ENCODE results near the gene PTPN22.

PTPN22 gene

DNA sequence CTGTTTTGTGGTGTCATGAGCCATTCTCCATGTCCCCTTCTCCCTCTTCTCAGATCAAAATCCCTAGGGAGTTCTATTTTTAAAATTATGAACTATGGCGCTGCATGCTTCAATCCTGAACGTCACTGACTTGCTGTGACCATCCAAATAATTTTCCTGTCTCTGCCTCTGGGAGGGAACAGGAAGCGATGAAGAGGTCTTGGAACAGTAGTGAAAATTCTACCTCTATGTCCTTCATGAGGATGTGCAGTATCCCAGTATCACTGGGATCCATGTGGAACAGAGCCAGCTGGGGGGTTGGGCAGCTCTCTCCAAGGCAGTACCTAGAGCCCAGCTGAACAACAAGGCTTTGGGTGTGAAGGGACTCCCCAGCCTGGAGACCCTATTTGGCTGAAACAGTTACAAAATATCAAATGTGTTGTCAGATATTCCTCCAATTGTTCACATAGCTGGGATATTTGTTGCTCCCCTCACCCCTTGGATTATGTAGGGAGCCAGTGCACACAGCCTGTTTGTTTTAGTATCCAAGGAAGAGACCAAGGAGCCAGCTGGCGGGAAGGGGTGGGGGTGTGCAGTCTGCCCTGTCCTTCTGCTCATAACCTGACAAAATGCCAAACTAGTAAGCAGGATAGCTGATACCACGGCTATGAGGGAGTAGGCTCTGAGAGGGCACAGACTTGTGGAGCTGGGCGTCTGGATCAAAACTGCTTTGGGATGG, 41.2 kb upstream of the PTPN22 start:
- TF ChIP-seq, protein P1, sequence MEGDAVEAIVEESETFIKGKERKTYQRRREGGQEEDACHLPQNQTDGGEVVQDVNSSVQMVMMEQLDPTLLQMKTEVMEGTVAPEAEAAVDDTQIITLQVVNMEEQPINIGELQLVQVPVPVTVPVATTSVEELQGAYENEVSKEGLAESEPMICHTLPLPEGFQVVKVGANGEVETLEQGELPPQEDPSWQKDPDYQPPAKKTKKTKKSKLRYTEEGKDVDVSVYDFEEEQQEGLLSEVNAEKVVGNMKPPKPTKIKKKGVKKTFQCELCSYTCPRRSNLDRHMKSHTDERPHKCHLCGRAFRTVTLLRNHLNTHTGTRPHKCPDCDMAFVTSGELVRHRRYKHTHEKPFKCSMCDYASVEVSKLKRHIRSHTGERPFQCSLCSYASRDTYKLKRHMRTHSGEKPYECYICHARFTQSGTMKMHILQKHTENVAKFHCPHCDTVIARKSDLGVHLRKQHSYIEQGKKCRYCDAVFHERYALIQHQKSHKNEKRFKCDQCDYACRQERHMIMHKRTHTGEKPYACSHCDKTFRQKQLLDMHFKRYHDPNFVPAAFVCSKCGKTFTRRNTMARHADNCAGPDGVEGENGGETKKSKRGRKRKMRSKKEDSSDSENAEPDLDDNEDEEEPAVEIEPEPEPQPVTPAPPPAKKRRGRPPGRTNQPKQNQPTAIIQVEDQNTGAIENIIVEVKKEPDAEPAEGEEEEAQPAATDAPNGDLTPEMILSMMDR (conservative IDR thresholded peaks at IDR 0.05; ENCODE audit: low read depth, low read length) = no peak
- peak; percentile 71 for DNase-seq (ENCODE audit: low read depth)
- H3K4me3 ChIP-seq (ENCODE audit: low read depth, low read length) = no peak overlapping the region

DNA sequence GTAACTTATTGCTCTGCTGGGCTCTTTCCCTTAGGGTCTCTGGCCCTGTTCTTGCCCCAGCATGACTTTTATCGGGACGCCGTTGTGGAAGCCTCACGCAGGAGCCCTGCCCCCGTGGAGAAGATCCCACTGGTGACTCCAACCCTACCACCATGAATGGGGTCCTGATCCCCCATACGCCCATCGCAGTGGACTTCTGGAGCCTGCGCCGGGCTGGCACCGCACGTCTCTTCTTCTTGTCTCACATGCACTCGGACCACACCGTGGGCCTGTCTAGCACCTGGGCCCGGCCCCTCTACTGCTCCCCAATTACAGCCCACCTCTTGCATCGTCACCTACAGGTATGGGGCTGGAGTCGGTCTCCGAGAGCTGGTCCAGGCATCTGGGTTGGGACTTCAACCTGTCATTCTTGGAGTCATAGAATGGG, 33.9 kb upstream of the PTPN22 start:
- TF ChIP-seq, protein P1 (conservative IDR thresholded peaks at IDR 0.05; ENCODE audit: low read depth, low read length) = no peak
- no peak for DNase-seq (ENCODE audit: low read depth)
- peak overlapping the region; percentile 73 for H3K4me3 ChIP-seq (ENCODE audit: low read depth, low read length)

DNA sequence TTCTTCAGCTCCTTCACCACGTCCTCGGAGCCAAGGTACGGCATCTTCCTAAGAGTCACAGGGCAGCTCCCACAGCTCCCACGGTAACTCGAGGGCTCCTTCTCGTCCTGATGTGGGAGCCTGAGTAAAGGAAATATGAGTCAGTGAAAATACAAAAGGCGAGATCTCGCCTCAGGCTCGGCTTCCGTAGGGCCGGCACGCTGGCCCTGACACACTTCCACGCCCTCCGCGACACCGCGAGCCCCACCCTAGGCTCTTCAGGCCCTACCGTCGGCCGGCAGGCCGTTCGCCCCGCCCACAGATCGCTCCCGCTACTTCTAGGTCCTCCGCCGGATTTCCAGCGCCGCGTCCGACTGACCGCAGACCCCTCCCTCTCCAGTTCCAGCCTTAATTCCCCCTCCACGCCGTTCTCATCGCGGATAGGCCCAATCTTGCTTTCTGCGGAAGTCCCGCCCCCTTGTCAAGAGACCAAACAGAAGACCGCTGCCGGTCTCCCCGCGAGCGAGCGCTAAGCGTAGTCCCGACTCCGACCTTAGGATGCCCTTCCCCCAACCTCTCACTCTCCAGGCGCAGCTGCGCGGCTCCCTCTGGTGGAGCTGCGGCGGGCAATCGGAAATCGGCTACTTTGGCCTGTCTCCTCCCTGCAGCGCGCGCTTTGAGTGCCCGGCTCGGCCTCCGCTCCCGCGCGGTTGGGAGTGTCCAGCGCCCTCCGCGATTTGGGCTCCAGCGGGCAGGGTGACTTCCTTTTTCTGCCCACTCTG, 33.3 kb upstream of the PTPN22 start, which contains the start of the genes AP4B1 and DCLRE1B:
Gene AP4B1, minus strand, starts transcription at position 126 of the 761 bp plus-strand sequence. Its CDS starts 82 bp downstream, at position 44.
Gene DCLRE1B, plus strand, starts transcription at position 653 of the 761 bp plus-strand sequence. CDS start 261 bp downstream, outside the sequence.
- TF ChIP-seq, protein P1 (conservative IDR thresholded peaks at IDR 0.05; ENCODE audit: low read depth, low read length) = peak; percentile 83
- DNase-seq (ENCODE audit: low read depth) = peak; percentile 100
- H3K4me3 ChIP-seq (ENCODE audit: low read depth, low read length) = peak within 1 kb of the TSS; percentile 73

DNA sequence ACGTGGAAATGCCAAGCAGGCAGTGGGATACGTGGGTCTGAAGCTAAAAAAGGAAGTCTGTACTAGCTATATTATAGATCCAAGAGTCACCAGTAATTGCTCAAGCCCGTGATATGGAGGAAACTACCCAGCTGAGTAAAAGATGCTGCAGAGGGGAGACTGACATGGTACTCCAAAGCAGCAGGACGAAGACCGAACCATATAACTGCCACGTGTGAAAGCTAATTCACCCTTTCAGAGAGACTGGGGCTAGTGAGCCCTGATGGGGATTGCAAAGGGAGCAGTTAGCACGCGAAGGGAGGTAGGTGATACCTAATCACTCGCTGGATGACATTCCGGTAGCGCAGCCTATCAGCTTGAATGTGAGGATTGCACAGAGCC, 32.8 kb upstream of the PTPN22 start:
- TF ChIP-seq, protein P1 (conservative IDR thresholded peaks at IDR 0.05; ENCODE audit: low read depth, low read length) = no peak
- no peak for DNase-seq (ENCODE audit: low read depth)

DNA sequence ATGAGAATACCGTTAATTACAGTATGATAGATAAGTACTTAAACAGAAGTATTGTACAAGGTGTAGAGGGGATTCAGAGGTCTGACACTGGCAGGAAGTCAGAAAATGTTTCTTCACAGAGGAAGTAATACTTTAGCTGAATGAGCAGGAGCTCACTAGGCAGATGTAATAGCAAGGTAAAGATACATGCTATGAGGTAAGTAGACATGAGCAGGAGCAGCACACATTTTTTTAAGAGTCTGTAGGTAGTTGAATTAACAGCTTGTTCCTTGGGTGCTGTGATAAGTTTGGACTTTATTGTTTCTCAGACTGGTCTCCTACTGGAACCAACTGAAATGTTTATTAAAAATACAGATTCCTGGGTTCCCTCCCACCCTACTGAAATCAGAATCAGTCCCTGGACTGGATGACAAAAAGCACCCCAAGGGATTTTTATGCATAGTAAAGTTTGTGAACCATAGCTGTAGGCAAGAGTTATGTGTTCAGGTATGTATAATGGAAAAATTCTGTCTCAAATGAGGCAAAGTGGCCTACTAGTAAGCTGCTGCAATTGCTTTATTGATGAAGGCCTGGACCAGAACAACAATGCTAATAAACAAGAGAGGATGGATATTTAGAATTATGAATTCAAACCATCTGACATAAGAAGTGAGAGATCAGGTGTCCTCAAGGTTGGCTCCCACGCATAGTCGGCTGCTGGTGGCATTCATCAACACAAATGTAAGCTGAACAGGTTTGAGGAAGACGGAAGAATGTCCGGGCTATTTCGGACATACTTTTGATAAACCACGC, 32.2 kb upstream of the PTPN22 start:
- DNase-seq (ENCODE audit: low read depth) = no peak
- H3K4me3 ChIP-seq (ENCODE audit: low read depth, low read length) = peak overlapping the region; percentile 73

More for the DNA sequence above, 32.8 kb upstream of the PTPN22 start:
- peak overlapping the region; percentile 73 for H3K4me3 ChIP-seq (ENCODE audit: low read depth, low read length)

DNA sequence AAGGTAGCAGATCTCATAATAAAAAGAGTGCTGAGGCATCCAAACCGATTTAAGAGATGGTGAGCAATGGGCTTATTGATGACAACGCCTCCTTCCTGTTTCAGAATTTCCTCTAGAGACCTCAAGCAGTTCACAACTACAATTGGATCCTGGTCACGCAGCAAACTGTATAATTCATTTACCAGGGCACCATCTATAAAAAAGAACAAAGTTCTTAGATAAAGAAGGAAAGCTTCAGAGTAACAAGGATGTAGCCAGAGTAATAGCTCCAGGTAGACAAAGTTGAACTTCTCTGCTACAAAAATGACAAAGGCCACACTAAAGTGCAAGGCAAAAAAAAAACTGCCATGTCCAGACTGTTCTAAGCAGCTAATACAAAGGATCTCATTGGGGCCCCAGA, 29.7 kb upstream of the PTPN22 start:
- TF ChIP-seq, protein P1 (conservative IDR thresholded peaks at IDR 0.05; ENCODE audit: low read depth, low read length) = no peak
- no peak for DNase-seq (ENCODE audit: low read depth)
- H3K4me3 ChIP-seq (ENCODE audit: low read depth, low read length) = no peak overlapping the region

More for the DNA sequence above, 32.2 kb upstream of the PTPN22 start:
- TF ChIP-seq, protein P1 (conservative IDR thresholded peaks at IDR 0.05; ENCODE audit: low read depth, low read length) = no peak

Data from choroid plexus epithelial cell (primary cell).